Measurements from ENCODE around the gene PTN.

DNA sequence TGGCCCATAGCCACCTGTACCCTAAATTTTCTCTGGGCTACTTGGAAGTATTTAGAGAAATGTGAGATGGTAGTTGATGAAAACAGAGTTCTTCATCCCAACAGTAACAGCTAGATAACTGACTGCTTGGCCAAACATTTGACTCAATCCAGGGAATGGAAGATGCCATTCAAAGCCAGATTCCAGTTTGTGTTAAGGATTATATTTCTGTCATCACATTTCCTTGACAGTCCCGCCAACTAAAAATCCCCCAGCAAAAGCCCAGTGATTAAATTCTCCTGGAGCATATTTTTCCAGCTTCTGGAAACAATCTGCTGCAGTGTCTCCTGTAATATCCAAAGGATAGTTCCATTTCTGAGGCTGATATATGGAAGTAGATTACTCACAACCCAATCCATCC, 45.4 kb upstream of the PTN start:
- TF ChIP-seq SREBF2 (IDR thresholded peaks at IDR 0.05) (no peak), KDM1A (IDR thresholded peaks at IDR 0.05; ENCODE audit: low read depth) (no peak)
- TF ChIP-seq, protein P1, sequence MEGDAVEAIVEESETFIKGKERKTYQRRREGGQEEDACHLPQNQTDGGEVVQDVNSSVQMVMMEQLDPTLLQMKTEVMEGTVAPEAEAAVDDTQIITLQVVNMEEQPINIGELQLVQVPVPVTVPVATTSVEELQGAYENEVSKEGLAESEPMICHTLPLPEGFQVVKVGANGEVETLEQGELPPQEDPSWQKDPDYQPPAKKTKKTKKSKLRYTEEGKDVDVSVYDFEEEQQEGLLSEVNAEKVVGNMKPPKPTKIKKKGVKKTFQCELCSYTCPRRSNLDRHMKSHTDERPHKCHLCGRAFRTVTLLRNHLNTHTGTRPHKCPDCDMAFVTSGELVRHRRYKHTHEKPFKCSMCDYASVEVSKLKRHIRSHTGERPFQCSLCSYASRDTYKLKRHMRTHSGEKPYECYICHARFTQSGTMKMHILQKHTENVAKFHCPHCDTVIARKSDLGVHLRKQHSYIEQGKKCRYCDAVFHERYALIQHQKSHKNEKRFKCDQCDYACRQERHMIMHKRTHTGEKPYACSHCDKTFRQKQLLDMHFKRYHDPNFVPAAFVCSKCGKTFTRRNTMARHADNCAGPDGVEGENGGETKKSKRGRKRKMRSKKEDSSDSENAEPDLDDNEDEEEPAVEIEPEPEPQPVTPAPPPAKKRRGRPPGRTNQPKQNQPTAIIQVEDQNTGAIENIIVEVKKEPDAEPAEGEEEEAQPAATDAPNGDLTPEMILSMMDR (IDR thresholded peaks at IDR 0.05), result no peak
